Mesenchymal stem cell (in vitro differentiated cells and primary cell): ENCODE data around the gene LRRFIP2.
"Not testable (repeated sequence)": the region's sequence is repeated elsewhere in the genome, so short reads cannot be mapped to it uniquely, and the experiment has no call there.

ENCODE experiments used
- DNase-seq: peaks from one replicate; pipeline ENCODE4 v3.0.0-alpha.2; 2013
- H2AFZ ChIP-seq: one replicate; pipeline ENCODE4 v1.6.1; 2013; ENCODE audit warnings: low read depth, mild to moderate bottlenecking, control low read depth, inconsistent platforms, low read length, moderate library complexity
- H2AK5ac ChIP-seq: 2 replicates; pipeline ENCODE4 v1.6.1; 2013; ENCODE audit warnings: low read length, moderate library complexity, mild to moderate bottlenecking, inconsistent platforms; ENCODE audit not compliant: severe bottlenecking
- H2BK120ac ChIP-seq: one replicate; pipeline ENCODE4 v1.6.1; 2013; ENCODE audit warnings: low read depth, mild to moderate bottlenecking, inconsistent platforms, low read length, moderate library complexity
- H2BK12ac ChIP-seq, 2 experiments: one replicate each; pipeline ENCODE4 v1.6.1; 2013; ENCODE audit warnings: inconsistent platforms in 2 of 2, low read length in 2 of 2, mild to moderate bottlenecking in 2 of 2, moderate library complexity in 2 of 2, control low read depth in 1 of 2
- H2BK15ac ChIP-seq: one replicate; pipeline ENCODE4 v1.6.1; 2013; ENCODE audit warnings: mild to moderate bottlenecking, low read depth, inconsistent platforms; ENCODE audit not compliant: poor library complexity, severe bottlenecking
- H2BK5ac ChIP-seq: 2 replicates; pipeline ENCODE4 v1.6.1; 2013; ENCODE audit warnings: low read depth, mild to moderate bottlenecking, low read length, control low read depth, inconsistent platforms; ENCODE audit not compliant: poor library complexity, severe bottlenecking
- H3K14ac ChIP-seq, 2 experiments: one replicate each; pipeline ENCODE4 v1.6.1; 2013; ENCODE audit warnings: inconsistent platforms in 2 of 2, low read length in 2 of 2, control low read depth in 1 of 2, mild to moderate bottlenecking in 1 of 2, moderate library complexity in 1 of 2
- H3K18ac ChIP-seq, 2 experiments: one replicate each; pipeline ENCODE4 v1.6.1; 2013; ENCODE audit warnings: inconsistent platforms in 2 of 2, low read length in 2 of 2, control low read depth in 1 of 2, low read depth in 1 of 2, mild to moderate bottlenecking in 1 of 2
- H3K23ac ChIP-seq, 2 experiments: one replicate each; pipeline ENCODE4 v1.6.1; 2013; ENCODE audit warnings: inconsistent platforms in 2 of 2, low read length in 2 of 2, mild to moderate bottlenecking in 2 of 2, moderate library complexity in 2 of 2, control low read depth in 1 of 2
- H3K27ac ChIP-seq: 2 replicates; pipeline ENCODE4 v1.5.1; 2013; ENCODE audit warnings: mild to moderate bottlenecking, moderate library complexity, low read length, control low read depth, inconsistent platforms; ENCODE audit not compliant: poor library complexity, severe bottlenecking
- H3K27me3 ChIP-seq, 2 experiments: 2 replicates each; pipeline versions ENCODE4 v1.6.1 to v1.7.0; 2013; ENCODE audit warnings: low read length in 2 of 2, mild to moderate bottlenecking in 2 of 2, moderate library complexity in 2 of 2, control low read depth in 1 of 2, inconsistent platforms in 1 of 2; ENCODE audit not compliant: control insufficient read depth in 1 of 2, insufficient read depth in 1 of 2
- H3K36me3 ChIP-seq, 2 experiments: 2 replicates each; pipeline versions ENCODE4 v1.6.1 to v1.7.0; 2013; ENCODE audit warnings: low read length in 2 of 2, control low read depth in 1 of 2, inconsistent platforms in 1 of 2, low read depth in 1 of 2, mild to moderate bottlenecking in 1 of 2; ENCODE audit not compliant: insufficient read depth in 2 of 2, control insufficient read depth in 1 of 2
- H3K4ac ChIP-seq, 2 experiments: one replicate each; pipeline ENCODE4 v1.6.1; 2013; ENCODE audit warnings: inconsistent platforms in 2 of 2, low read length in 2 of 2, mild to moderate bottlenecking in 2 of 2, moderate library complexity in 2 of 2, control low read depth in 1 of 2, low read depth in 1 of 2
- H3K4me1 ChIP-seq: 2 replicates; pipeline ENCODE4 v1.6.1; 2013; ENCODE audit warnings: low read depth, low read length, control low read depth; ENCODE audit not compliant: control insufficient read depth, insufficient read depth
- H3K4me2 ChIP-seq: 2 replicates; pipeline ENCODE4 v1.6.1; 2013; ENCODE audit warnings: low read length, mild to moderate bottlenecking, inconsistent platforms; ENCODE audit not compliant: poor library complexity, severe bottlenecking
- H3K4me3 ChIP-seq, 2 experiments: 2 replicates each; pipeline versions ENCODE4 v1.5.1 to v1.7.0; 2013; ENCODE audit warnings: low read length in 2 of 2, mild to moderate bottlenecking in 2 of 2, control low read depth in 1 of 2, low read depth in 1 of 2; ENCODE audit not compliant: insufficient read depth in 1 of 2
- H3K79me1 ChIP-seq: replicated peaks from 2 replicates; pipeline ENCODE4 v1.6.1; 2013; ENCODE audit warnings: mild to moderate bottlenecking, control low read depth, low read length, inconsistent platforms; ENCODE audit not compliant: poor library complexity, severe bottlenecking
- H3K9ac ChIP-seq: 2 replicates; pipeline ENCODE4 v1.7.0; 2013; ENCODE audit warnings: mild to moderate bottlenecking, low read length, moderate library complexity
- H3K9me3 ChIP-seq: 2 replicates; pipeline ENCODE4 v1.7.0; 2013; ENCODE audit warnings: mild to moderate bottlenecking, low read length; ENCODE audit not compliant: control insufficient read depth
- H4K8ac ChIP-seq: one replicate; pipeline ENCODE4 v1.6.1; 2013; ENCODE audit warnings: inconsistent platforms, mild to moderate bottlenecking, low read length, moderate library complexity
- H4K91ac ChIP-seq: one replicate; pipeline ENCODE4 v1.6.1; 2013; ENCODE audit warnings: mild to moderate bottlenecking, low read length, inconsistent platforms
- WGBS: methylation state at CpG from one replicate; pipeline ENCODE4 v1.1.7; 2013; ENCODE audit warnings: mixed read lengths; 5-methylcytosine and 5-hydroxymethylcytosine counted together

The LRRFIP2 gene

DNA sequence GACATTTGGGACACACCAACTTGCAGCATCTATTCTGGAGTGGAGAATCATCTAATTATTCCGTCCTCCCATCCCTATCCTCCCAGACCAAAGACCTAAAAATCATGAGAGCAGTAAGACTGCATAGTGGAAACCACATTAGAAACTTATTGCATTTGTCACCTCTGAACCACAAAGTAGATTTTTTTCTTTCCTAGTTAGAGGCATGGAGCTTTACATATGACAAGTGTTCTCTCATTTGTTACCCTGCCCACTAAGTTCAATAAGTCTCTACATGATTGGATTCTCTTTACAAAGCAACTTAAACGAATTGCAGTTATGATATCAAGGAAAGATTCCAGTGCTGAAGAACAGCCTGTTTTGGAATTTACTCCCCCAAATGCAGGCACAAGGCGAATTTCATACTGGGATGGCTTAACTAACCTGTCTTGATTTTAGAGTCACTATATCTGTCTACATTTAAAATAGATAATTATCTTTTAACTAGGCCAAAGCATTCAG lies 42.3 kb upstream of the LRRFIP2 start:
- H2BK15ac ChIP-seq = no peak overlapping the region
- H2BK120ac ChIP-seq = no peak overlapping the region
- H4K91ac ChIP-seq = no peak overlapping the region
- H3K14ac ChIP-seq = no peak overlapping the region
- H4K8ac ChIP-seq = no peak overlapping the region
- H3K36me3 ChIP-seq = no peaks in the 10 kb centered on the region
- no peak overlapping the region for H2AK5ac ChIP-seq
- H3K23ac ChIP-seq = no peak overlapping the region
- H3K4me2 ChIP-seq = no peak overlapping the region
- H3K27me3 ChIP-seq = no peaks in the 10 kb centered on the region
- no peaks in the 10 kb centered on the region for H3K79me1 ChIP-seq
- H3K18ac ChIP-seq = no peak overlapping the region
- no peak overlapping the region for H3K4ac ChIP-seq
- no peak for DNase-seq
- H3K9ac ChIP-seq = no peak overlapping the region
- no peak overlapping the region for H3K4me3 ChIP-seq
- H3K4me1 ChIP-seq = peaks cover 6% of the 10 kb centered on the region
- H2BK5ac ChIP-seq = no peak overlapping the region
- H3K9me3 ChIP-seq = no peaks in the 10 kb centered on the region
- H2AFZ ChIP-seq = no peak overlapping the region
- H2BK12ac ChIP-seq = no peak overlapping the region
- 81% methylated on average over 2 of the region's 3 CpGs for WGBS
- H3K27ac ChIP-seq = no peak overlapping the region

- Histone ChIP-seq H2AK5ac (no peak overlapping the region), H2AFZ (no peak overlapping the region), H3K79me1 (no peaks in the 10 kb centered on the region), H3K18ac (no peak overlapping the region), H2BK5ac (no peak overlapping the region), H3K36me3 (no peaks in the 10 kb centered on the region), H4K8ac (no peak overlapping the region), H3K4me1 (peaks cover 8% of the 10 kb centered on the region), H3K14ac (no peak overlapping the region), H3K9me3 (peaks cover 2% of the 10 kb centered on the region), H3K4ac (no peak overlapping the region), H3K9ac (no peak overlapping the region), H3K23ac (no peak overlapping the region), H3K4me2 (no peak overlapping the region), H2BK120ac (no peak overlapping the region), H2BK12ac (no peak overlapping the region), H3K27ac (no peak overlapping the region), H2BK15ac (no peak overlapping the region), H4K91ac (no peak overlapping the region), H3K4me3 (no peak overlapping the region), H3K27me3 (no peaks in the 10 kb centered on the region)
- DNase-seq = no peak
- WGBS = 68% methylated on average over 3 of the region's 3 CpGs
Observed at GRCh38 chr3:37214076-37214475, 39.7 kb upstream of the LRRFIP2 start.

GRCh38 chr3:37210230-37210629 lies 35.8 kb upstream of the LRRFIP2 start:
- Histone ChIP-seq H2AFZ (no peak overlapping the region), H3K4me1 (peaks cover 6% of the 10 kb centered on the region), H4K8ac (no peak overlapping the region), H3K9me3 (peaks cover 6% of the 10 kb centered on the region), H3K18ac (no peak overlapping the region), H3K27me3 (no peaks in the 10 kb centered on the region), H3K79me1 (no peaks in the 10 kb centered on the region), H2BK5ac (no peak overlapping the region), H2BK15ac (no peak overlapping the region), H4K91ac (no peak overlapping the region), H3K4me3 (no peak overlapping the region), H3K4me2 (no peak overlapping the region), H3K23ac (no peak overlapping the region), H2BK120ac (no peak overlapping the region), H3K4ac (no peak overlapping the region), H3K27ac (peak overlapping the region; percentile 57), H2BK12ac (no peak overlapping the region), H3K14ac (no peak overlapping the region), H2AK5ac (peak overlapping the region; percentile 36), H3K36me3 (no peaks in the 10 kb centered on the region), H3K9ac (no peak overlapping the region)
- no peak for DNase-seq
- WGBS = 85% methylated on average over 3 of the region's 4 CpGs

DNA sequence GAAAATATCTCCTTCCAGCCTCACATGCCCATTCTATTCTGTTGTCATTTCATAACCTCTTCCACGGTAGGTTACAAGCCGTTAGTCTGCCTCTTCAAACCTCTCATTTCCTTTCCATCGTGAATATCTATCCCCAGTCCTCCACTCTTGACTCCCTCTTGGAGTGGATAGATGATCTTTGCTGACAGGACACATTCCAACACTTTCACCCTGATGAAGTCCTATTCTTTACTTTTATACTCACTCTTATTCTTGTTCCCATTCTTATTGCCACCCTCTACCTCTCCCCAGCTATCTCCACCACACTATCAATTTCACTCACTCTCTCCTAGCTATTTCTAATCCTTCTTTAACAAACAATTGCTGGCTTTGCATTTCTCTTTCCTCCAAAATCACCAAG lies 34.2 kb upstream of the LRRFIP2 start:
- H4K91ac ChIP-seq, H3K23ac ChIP-seq, H3K27ac ChIP-seq, H3K4me3 ChIP-seq, H3K79me1 ChIP-seq, H3K27me3 ChIP-seq, H3K18ac ChIP-seq, H3K36me3 ChIP-seq, H2BK5ac ChIP-seq, H2BK15ac ChIP-seq, H3K14ac ChIP-seq, H2BK12ac ChIP-seq, DNase-seq, H3K9ac ChIP-seq, H3K4ac ChIP-seq, H4K8ac ChIP-seq, H2BK120ac ChIP-seq, H3K4me1 ChIP-seq, H2AFZ ChIP-seq, H3K9me3 ChIP-seq, H3K4me2 ChIP-seq, H2AK5ac ChIP-seq: not testable (repeated sequence)
- WGBS = 77% methylated on average over 3 of the region's 3 CpGs
